HCT116 (cell line): ENCODE measurements around the gene LRP1. TPM values are rescaled to one million over a fixed set of nuclear protein-coding genes. Genes with fewer than 3 reads are reported as not detected.

ENCODE experiments used
- ATAC-seq: fragments of 200-7000 bp; cut with Tn5 transposase; 2 replicates; pipeline ENCODE4 v1.9.1; 2020; ENCODE audit warnings: mild to moderate bottlenecking, moderate library complexity
- BruUV-seq: library from RNA; stranded (reverse); fragments of 400-500 nt; replicated peaks from 2 replicates; lab custom pipeline; 2021; lab: Mats Ljungman, UMichigan
- CTCF ChIA-PET: fragments of 300-600 bp; sonication (Branson Sonifier 250); formaldehyde crosslinking; loops from one replicate; lab custom pipeline; 2021; ENCODE audit warnings: antibody characterized with exemption; lab: Charles Lee
- POLR2A ChIA-PET: fragments of 300-600, 350-600 bp; sonication (Branson Sonifier 250); formaldehyde crosslinking; loops from one replicate; lab custom pipeline; 2021; ENCODE audit warnings: antibody characterized with exemption; lab: Charles Lee
- RAD21 ChIA-PET, 2 experiments: fragments of 300-600 bp; sonication (Branson Sonifier 250); formaldehyde crosslinking; loops; one replicate each; lab custom pipeline; 2023; ENCODE audit warnings: low total read pairs in 2 of 2; ENCODE audit not compliant: uncharacterized antibody in 2 of 2, unreplicated experiment in 2 of 2, low non-redundant PET in 1 of 2; lab: Charles Lee
- DNase-seq: peaks from one replicate; pipeline ENCODE4 v3.0.0-alpha.2; 2010; ENCODE audit warnings: low read depth, low spot score
- H2AFZ ChIP-seq: fragments of 200-600 bp; shearing (Covaris generic), sonication (generic); 2 replicates; pipeline ENCODE4 v1.6.1; 2017; ENCODE audit warnings: low read depth, mixed run types, mixed read lengths, antibody characterized with exemption, low read length; ENCODE audit not compliant: poor library complexity, severe bottlenecking
- H3K27ac ChIP-seq: 2 replicates; pipeline ENCODE4 v1.5.1; 2012; ENCODE audit warnings: low read depth, low read length
- H3K27me3 ChIP-seq: fragments of 200-600 bp; sonication (generic); 2 replicates; pipeline ENCODE4 v1.6.1; 2016; ENCODE audit warnings: mixed run types, low read length, mixed read lengths; ENCODE audit not compliant: insufficient read depth
- H3K36me3 ChIP-seq, 2 experiments: fragments of 200-500 bp in 1 of 2; fragments of 200-600 bp in 1 of 2; sonication (Bioruptor generic) in 1 of 2; sonication (generic) in 1 of 2; 2 replicates each; pipeline versions ENCODE4 v1.5.1 to v1.6.1; 2014 to 2016; ENCODE audit warnings: low read length in 2 of 2, inconsistent platforms in 1 of 2, mixed read lengths in 1 of 2, mixed run types in 1 of 2; ENCODE audit not compliant: insufficient read depth in 2 of 2, control insufficient read depth in 1 of 2
- H3K4me1 ChIP-seq, 2 experiments: fragments of 200-600 bp in 1 of 2; sonication (generic) in 1 of 2; 2 replicates each; pipeline versions ENCODE4 v1.5.1 to v1.6.1; 2012 to 2017; ENCODE audit warnings: low read length in 2 of 2, inconsistent platforms in 1 of 2, mild to moderate bottlenecking in 1 of 2, mixed read lengths in 1 of 2, mixed run types in 1 of 2, moderate library complexity in 1 of 2; ENCODE audit not compliant: insufficient read depth in 2 of 2, control insufficient read depth in 1 of 2
- H3K4me2 ChIP-seq: fragments of 200-600 bp; sonication (generic); 2 replicates; pipeline ENCODE4 v1.6.1; 2017; ENCODE audit warnings: mixed run types, low read length, mixed read lengths
- H3K4me3 ChIP-seq, 2 experiments: fragments of 200-600 bp in 1 of 2; sonication (generic) in 1 of 2; replicated peaks in 1 of 2; 2 replicates each; pipeline ENCODE4 v1.5.1; 2011 to 2016; ENCODE audit warnings: low read length in 2 of 2, control low read depth in 1 of 2, low read depth in 1 of 2, mild to moderate bottlenecking in 1 of 2, mixed read lengths in 1 of 2, mixed run types in 1 of 2
- H3K79me2 ChIP-seq: fragments of 200-600 bp; sonication (generic); 2 replicates; pipeline ENCODE4 v1.6.1; 2017; ENCODE audit warnings: mild to moderate bottlenecking, mixed run types, low read length, moderate library complexity, mixed read lengths; ENCODE audit not compliant: insufficient read depth
- H3K9ac ChIP-seq: fragments of 200-600 bp; sonication (generic); 2 replicates; pipeline ENCODE4 v1.6.1; 2016; ENCODE audit warnings: low read length, mixed read lengths
- H3K9me2 ChIP-seq: fragments of 200-600 bp; sonication (generic), shearing (Covaris generic); 2 replicates; pipeline ENCODE4 v1.6.1; 2017; ENCODE audit warnings: mixed run types, mild to moderate bottlenecking, moderate library complexity; ENCODE audit not compliant: insufficient read depth
- H3K9me3 ChIP-seq, 2 experiments: fragments of 200-500 bp in 1 of 2; fragments of 200-600 bp in 1 of 2; sonication (Bioruptor generic) in 1 of 2; sonication (generic) in 1 of 2; 2 replicates each; pipeline ENCODE4 v1.6.1; 2014 to 2017; ENCODE audit warnings: low read length in 2 of 2, mixed read lengths in 2 of 2, inconsistent platforms in 1 of 2, low read depth in 1 of 2, mild to moderate bottlenecking in 1 of 2, mixed run types in 1 of 2, moderate library complexity in 1 of 2; ENCODE audit not compliant: control insufficient read depth in 1 of 2, insufficient read depth in 1 of 2
- H4K20me1 ChIP-seq: fragments of 200-600 bp; sonication (generic), shearing (Covaris generic); 2 replicates; pipeline ENCODE4 v1.6.1; 2017; ENCODE audit warnings: mixed run types, mild to moderate bottlenecking, moderate library complexity; ENCODE audit not compliant: insufficient read depth
- CBX3 ChIP-seq: IDR thresholded peaks from 2 replicates; pipeline ENCODE4 v1.6.1; 2012; ENCODE audit warnings: low read depth
- CEBPB ChIP-seq: IDR thresholded peaks from 2 replicates; pipeline ENCODE4 v1.6.1; 2012; ENCODE audit warnings: low read depth
- EGR1 ChIP-seq: IDR thresholded peaks from 2 replicates; pipeline ENCODE4 v1.6.1; 2012; ENCODE audit warnings: low read depth
- ELF1 ChIP-seq: IDR thresholded peaks from 2 replicates; pipeline ENCODE4 v1.6.1; 2012; ENCODE audit warnings: low read depth, borderline replicate concordance
- EZH2 ChIP-seq: fragments of 200-600 bp; sonication (generic); IDR thresholded peaks from 2 replicates; pipeline ENCODE4 v1.6.1; 2017; ENCODE audit warnings: antibody characterized with exemption, mixed run types
- FOSL1 ChIP-seq: IDR thresholded peaks from 2 replicates; pipeline ENCODE4 v1.6.1; 2012; ENCODE audit warnings: low read depth
- JUND ChIP-seq: IDR thresholded peaks from 2 replicates; pipeline ENCODE4 v1.6.1; 2012
- POLR2AphosphoS5 ChIP-seq: IDR thresholded peaks from 2 replicates; pipeline ENCODE4 v1.6.1; 2011; ENCODE audit warnings: mild to moderate bottlenecking, low read depth, low read length, moderate library complexity
- RAD21 ChIP-seq: IDR thresholded peaks from 2 replicates; pipeline ENCODE4 v1.6.1; 2012; ENCODE audit warnings: low read depth, mild to moderate bottlenecking
- REST ChIP-seq: IDR thresholded peaks from 2 replicates; pipeline ENCODE4 v1.6.1; 2012; ENCODE audit warnings: low read depth
- SP1 ChIP-seq: IDR thresholded peaks from 2 replicates; pipeline ENCODE4 v1.6.1; 2012; ENCODE audit warnings: low read depth
- SRF ChIP-seq: IDR thresholded peaks from 2 replicates; pipeline ENCODE4 v1.6.1; 2012; ENCODE audit warnings: low read depth
- TCF7L2 ChIP-seq: IDR thresholded peaks from 2 replicates; pipeline ENCODE4 v1.7.0; 2011; ENCODE audit warnings: borderline replicate concordance, inconsistent platforms; ENCODE audit not compliant: insufficient read depth, insufficient read length; ENCODE audit errors: extremely low read depth
- YY1 ChIP-seq: IDR thresholded peaks from 2 replicates; pipeline ENCODE4 v1.6.1; 2011; ENCODE audit warnings: low read length, low read depth, moderate library complexity, mild to moderate bottlenecking; ENCODE audit not compliant: insufficient replicate concordance; ENCODE audit errors: extremely low read depth
- ZFX ChIP-seq: fragments of 450-650 bp; IDR thresholded peaks from 2 replicates; pipeline ENCODE4 v1.6.1; 2017
- ZNF274 ChIP-seq: fragments of 200-500 bp; sonication (Bioruptor generic); IDR thresholded peaks from 2 replicates; pipeline ENCODE4 v1.6.1; 2014; ENCODE audit warnings: mild to moderate bottlenecking, low read depth, low read length, inconsistent platforms
- intact Hi-C: fragments of 100-400 bp; cut with micrococcal nuclease; formaldehyde crosslinking; loops from 2 replicates; pipeline ENCODE4 v1.10.0; 2022
- total RNA-seq: library from RNA; stranded (reverse); gene quantifications from one replicate; pipeline ENCODE4 v1.2.1, GENCODE V29; 2021; ENCODE audit not compliant: unreplicated experiment
- TF ChIP-seq, protein P1 (sequence below): IDR thresholded peaks from 2 replicates; pipeline ENCODE4 v1.6.1; 2011; ENCODE audit warnings: mild to moderate bottlenecking, low read length, moderate library complexity; ENCODE audit not compliant: insufficient replicate concordance; ENCODE audit errors: extremely low read depth
- TF ChIP-seq, protein P2 (sequence below): IDR thresholded peaks from 2 replicates; pipeline ENCODE4 v1.6.1; 2012

LRP1 gene
- total RNA-seq, 1 experiment from 2014 or later, result 12.0 TPM

GRCh38 chr12:57169969-57170368, 41.7 kb downstream of the LRP1 start:
- Histone ChIP-seq H3K9me3 (no peaks in the 10 kb centered on the region), H3K9me2 (no peaks in the 10 kb centered on the region), H3K27ac (no peak overlapping the region)
- no TSS peak for BruUV-seq
- no peak for TF ChIP-seq ELF1
- no peak for TF ChIP-seq EZH2
- no peak for TF ChIP-seq TCF7L2
- no peak for TF ChIP-seq CEBPB
- no peak for TF ChIP-seq ZNF274
- TF ChIP-seq CBX3, result no peak
- TF ChIP-seq, protein P1, sequence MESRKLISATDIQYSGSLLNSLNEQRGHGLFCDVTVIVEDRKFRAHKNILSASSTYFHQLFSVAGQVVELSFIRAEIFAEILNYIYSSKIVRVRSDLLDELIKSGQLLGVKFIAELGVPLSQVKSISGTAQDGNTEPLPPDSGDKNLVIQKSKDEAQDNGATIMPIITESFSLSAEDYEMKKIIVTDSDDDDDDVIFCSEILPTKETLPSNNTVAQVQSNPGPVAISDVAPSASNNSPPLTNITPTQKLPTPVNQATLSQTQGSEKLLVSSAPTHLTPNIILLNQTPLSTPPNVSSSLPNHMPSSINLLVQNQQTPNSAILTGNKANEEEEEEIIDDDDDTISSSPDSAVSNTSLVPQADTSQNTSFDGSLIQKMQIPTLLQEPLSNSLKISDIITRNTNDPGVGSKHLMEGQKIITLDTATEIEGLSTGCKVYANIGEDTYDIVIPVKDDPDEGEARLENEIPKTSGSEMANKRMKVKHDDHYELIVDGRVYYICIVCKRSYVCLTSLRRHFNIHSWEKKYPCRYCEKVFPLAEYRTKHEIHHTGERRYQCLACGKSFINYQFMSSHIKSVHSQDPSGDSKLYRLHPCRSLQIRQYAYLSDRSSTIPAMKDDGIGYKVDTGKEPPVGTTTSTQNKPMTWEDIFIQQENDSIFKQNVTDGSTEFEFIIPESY, result no peak
- TF ChIP-seq JUND, result no peak
- TF ChIP-seq REST, result no peak
- no peak for TF ChIP-seq YY1
- TF ChIP-seq, protein P2, sequence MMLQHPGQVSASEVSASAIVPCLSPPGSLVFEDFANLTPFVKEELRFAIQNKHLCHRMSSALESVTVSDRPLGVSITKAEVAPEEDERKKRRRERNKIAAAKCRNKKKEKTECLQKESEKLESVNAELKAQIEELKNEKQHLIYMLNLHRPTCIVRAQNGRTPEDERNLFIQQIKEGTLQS, result no peak
- no peak for TF ChIP-seq SP1
- no peak for TF ChIP-seq FOSL1
- no peak for TF ChIP-seq SRF
- no peak for TF ChIP-seq RAD21
- TF ChIP-seq ZFX, result no peak
- no peak for TF ChIP-seq EGR1
- TF ChIP-seq POLR2AphosphoS5, result no peak
- TF ChIP-seq, all 23 proteins: peak for 0
- Histone ChIP-seq H3K4me3 (no peak overlapping the region), H3K4me1 (peaks cover 15 to 27% of the 10 kb centered on the region in 2 experiments), H4K20me1 (no peaks in the 10 kb centered on the region), H3K36me3 (no peaks in the 10 kb centered on the region), H3K27me3 (no peaks in the 10 kb centered on the region), H2AFZ (no peak overlapping the region), H3K4me2 (no peak overlapping the region), H3K79me2 (no peaks in the 10 kb centered on the region), H3K9ac (no peak overlapping the region)
- no peak for ATAC-seq
- no peak for DNase-seq
- intact Hi-C loops, result no loop called here
- CTCF ChIA-PET, result interaction anchor here (1.1 to 1.2 kb wide), 2 partner anchors 42 to 58 kb away, joined by 4 to 5 read pairs; partner anchors contain the start of gene LRP1
- POLR2A ChIA-PET, result no interaction called here
- RAD21 ChIA-PET, result no interaction called here
